HepG2 (cell line): Measurements from ENCODE around the gene PROCR. TPM values are rescaled to one million over a fixed set of nuclear protein-coding genes. Genes with fewer than 3 reads are reported as not detected.

Source experiments
- ATAC-seq: fragments of 200-7000 bp; cut with Tn5 transposase; 3 replicates; pipeline ENCODE4 v1.9.1; 2020; ENCODE audit warnings: mild to moderate bottlenecking, moderate library complexity
- BruUV-seq: library from RNA; stranded (reverse); fragments of 400-500 nt; replicated peaks from 2 replicates; lab custom pipeline; 2021; lab: Mats Ljungman, UMichigan
- CTCF ChIA-PET: fragments of 300-600 bp; formaldehyde crosslinking; extraction: SDS; loops from one replicate; lab custom pipeline; 2021; ENCODE audit warnings: low total read pairs, inconsistent platforms, low intra/inter-chr PET ratio; lab: Yijun Ruan, JAX
- POLR2A ChIA-PET: fragments of 350-600 bp; sonication (Branson Sonifier 250); formaldehyde crosslinking; loops from one replicate; lab custom pipeline; 2020; ENCODE audit warnings: antibody characterized with exemption, inconsistent platforms; lab: Yijun Ruan, JAX
- DNase-seq: peaks from one replicate; pipeline ENCODE4 v3.0.0-alpha.2; 2015; ENCODE audit warnings: low spot score
- FAIRE-seq: peaks from 3 replicates; lab custom pipeline; 2011; peaks lifted over from hg19 to GRCh38; lab: Jason Lieb, UNC
- H2AFZ ChIP-seq: one replicate; pipeline ENCODE4 v1.6.1; 2011; ENCODE audit warnings: low read length, inconsistent platforms
- H3K27ac ChIP-seq: fragments of 300-600 bp; 3 replicates; pipeline ENCODE4 v1.8.0; 2011; ENCODE audit warnings: mixed run types, mild to moderate bottlenecking, mixed read lengths, low read length, inconsistent platforms; ENCODE audit not compliant: insufficient read depth; ENCODE audit errors: extremely low read length
- H3K27me3 ChIP-seq, 2 experiments: fragments of 200-600 bp in 1 of 2; 2 replicates in 1 of 2; 3 replicates in 1 of 2; pipeline versions ENCODE4 v1.6.0 to v1.8.0; 2011; ENCODE audit warnings: low read length in 2 of 2, mild to moderate bottlenecking in 2 of 2, moderate library complexity in 2 of 2, inconsistent platforms in 1 of 2; ENCODE audit not compliant: insufficient read depth in 2 of 2, control insufficient read depth in 1 of 2
- H3K36me3 ChIP-seq, 2 experiments: fragments of 200-600 bp in 1 of 2; replicated peaks in 1 of 2; 2 replicates in 1 of 2; 3 replicates in 1 of 2; pipeline versions ENCODE4 v1.5.1 to v1.8.0; 2011; ENCODE audit warnings: low read length in 2 of 2, inconsistent platforms in 1 of 2; ENCODE audit not compliant: insufficient read depth in 2 of 2, control insufficient read depth in 1 of 2
- H3K4me1 ChIP-seq: 2 replicates; pipeline ENCODE4 v1.5.1; 2012; ENCODE audit warnings: low read length, inconsistent platforms; ENCODE audit not compliant: insufficient read depth
- H3K4me2 ChIP-seq: 2 replicates; pipeline ENCODE4 v1.6.0; 2011; ENCODE audit warnings: low read depth, low read length, inconsistent platforms
- H3K4me3 ChIP-seq, 3 experiments: fragments of 200-600 bp in 1 of 3; sonication (generic), shearing (Covaris generic) in 1 of 3; replicated peaks in 1 of 3; 2 replicates each; pipeline ENCODE4 v1.5.1; 2011 to 2016; ENCODE audit warnings: low read length in 3 of 3, inconsistent platforms in 2 of 3, low read depth in 2 of 3, mild to moderate bottlenecking in 2 of 3, control low read depth in 1 of 3, mixed read lengths in 1 of 3; ENCODE audit not compliant: insufficient read depth in 1 of 3
- H3K79me2 ChIP-seq: one replicate; pipeline ENCODE4 v1.6.1; 2011; ENCODE audit warnings: low read length, inconsistent platforms; ENCODE audit not compliant: insufficient read depth
- H3K9ac ChIP-seq: 2 replicates; pipeline ENCODE4 v1.6.0; 2011; ENCODE audit warnings: mild to moderate bottlenecking, low read depth, low read length, inconsistent platforms; ENCODE audit not compliant: insufficient read depth
- H3K9me3 ChIP-seq: 2 replicates; pipeline ENCODE4 v1.5.1; 2012; ENCODE audit warnings: mild to moderate bottlenecking, low read length
- H4K20me1 ChIP-seq: 2 replicates; pipeline ENCODE4 v1.6.0; 2011; ENCODE audit warnings: inconsistent platforms, mild to moderate bottlenecking, low read length, moderate library complexity; ENCODE audit not compliant: insufficient read depth
- CBX1 ChIP-seq: IDR thresholded peaks from one replicate; pipeline ENCODE4 v1.6.1; 2016; ENCODE audit warnings: antibody characterized with exemption, low read depth
- KLF16 ChIP-seq, 2 experiments: sonication (generic) in 1 of 2; formaldehyde crosslinking in 1 of 2; IDR thresholded peaks; 2 replicates each; pipeline versions ENCODE4 v1.6.1 to v1.8.0; 2016 to 2023; ENCODE audit warnings: missing genetic modification reagents in 2 of 2, missing compliant biosample characterization in 1 of 2
- SMAD1 ChIP-seq: sonication (generic); formaldehyde crosslinking; IDR thresholded peaks from 2 replicates; pipeline ENCODE4 v1.4.0; 2020; ENCODE audit warnings: missing genetic modification reagents, low read depth, mild to moderate bottlenecking, borderline replicate concordance
- STAG1 ChIP-seq: sonication (generic); formaldehyde crosslinking; IDR thresholded peaks from 2 replicates; pipeline ENCODE4 v1.4.0; 2020; ENCODE audit warnings: missing genetic modification reagents
- ZNF33A ChIP-seq: sonication (generic); formaldehyde crosslinking; IDR thresholded peaks from 2 replicates; pipeline ENCODE4 v1.5.1; 2020; ENCODE audit warnings: missing genetic modification reagents, mild to moderate bottlenecking, moderate library complexity, borderline replicate concordance
- ZNF549 ChIP-seq: sonication (generic); formaldehyde crosslinking; IDR thresholded peaks from 2 replicates; pipeline ENCODE4 v1.5.0; 2020; ENCODE audit warnings: missing genetic modification reagents
- WGBS: methylation state at CpG from one replicate; pipeline ENCODE4 v1.1.6; 2017; ENCODE audit warnings: low lambda C conversion rate; 5-methylcytosine and 5-hydroxymethylcytosine counted together
- in situ Hi-C: cut with HindIII; loops from 2 replicates; pipeline ENCODE4 v1.10.0; 2017; ENCODE audit warnings: low pct_unique_long_range_greater_than_20kb; ENCODE audit not compliant: extremely low pct_ligation_motif_present
- intact Hi-C: fragments of 100-400 bp; cut with micrococcal nuclease; formaldehyde crosslinking; loops from one replicate; pipeline ENCODE4 v1.10.0; 2022; ENCODE audit not compliant: unreplicated experiment
- polyA plus RNA-seq, 8 experiments: library from polyadenylated mRNA; depleted of rRNA in 3 of 8; stranded (reverse) in 7 of 8; unstranded in 1 of 8; fragments of >200 nt; fragmentation: Illumina TruSeq in 4 of 8; extraction: Trizol in 4 of 8; gene quantifications; 2 replicates each; pipeline versions ENCODE4 v1.2.1 to v1.2.3, GENCODE V29; 2011 to 2016; ENCODE audit warnings: low read depth in 4 of 8, missing spikeins in 1 of 8, mixed read lengths in 1 of 8; ENCODE audit not compliant: insufficient read depth in 1 of 8
- total RNA-seq, 5 experiments: library from RNA; depleted of rRNA; stranded (reverse); fragments of >200 nt; fragmentation: Illumina TruSeq; extraction: Trizol; gene quantifications; 2 replicates each; pipeline ENCODE4 v1.2.3, GENCODE V29; 2016; ENCODE audit warnings: low read depth in 1 of 5
- TF ChIP-seq, protein P1 (sequence below): sonication (generic); formaldehyde crosslinking; IDR thresholded peaks from 2 replicates; pipeline ENCODE4 v1.5.1; 2020; ENCODE audit warnings: mild to moderate bottlenecking, missing genetic modification reagents, borderline replicate concordance
- TF ChIP-seq, protein P2 (sequence below): sonication (generic); formaldehyde crosslinking; IDR thresholded peaks from 2 replicates; pipeline ENCODE4 v1.4.0; 2020; ENCODE audit warnings: mild to moderate bottlenecking, missing genetic modification reagents

The PROCR gene
- total and polyA plus RNA-seq, 2 of the 13 experiments (the other 11 are each of a cell fraction or from before 2014, with no cell fraction given), result 1.4 to 1.7 TPM

DNA sequence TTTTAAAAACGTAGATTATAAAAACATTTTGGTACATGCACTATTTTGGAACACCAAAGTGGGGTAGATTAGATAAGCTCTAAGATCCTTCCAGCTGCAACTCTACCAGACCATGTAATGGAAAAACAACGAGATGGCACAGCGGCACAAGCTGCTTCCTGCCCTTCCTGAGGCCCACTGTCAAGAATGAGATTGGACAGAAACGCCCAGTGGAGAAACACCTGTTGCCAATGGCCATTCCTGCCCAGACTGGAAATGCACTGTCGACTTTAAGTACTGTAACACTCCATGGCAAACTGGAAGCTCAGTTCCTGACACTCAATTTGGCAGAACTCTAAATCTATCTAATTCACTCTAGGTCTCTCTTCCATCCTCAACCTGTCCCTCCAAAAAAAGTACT is 46.1 kb upstream of the PROCR start:
- no peak for ATAC-seq
- in situ Hi-C loops (loop anchor here (25.0 kb wide), 1 partner anchor 312 kb away; the partner anchor contains the start of gene GDF5), intact Hi-C loops (no loop called here)
- Histone ChIP-seq H3K4me3 (no peak overlapping the region), H3K4me1 (peaks cover 11% of the 10 kb centered on the region), H3K9me3 (no peaks in the 10 kb centered on the region), H4K20me1 (no peaks in the 10 kb centered on the region), H3K4me2 (no peak overlapping the region), H3K79me2 (no peaks in the 10 kb centered on the region), H2AFZ (no peak overlapping the region), H3K9ac (no peak overlapping the region), H3K27me3 (no peaks in the 10 kb centered on the region), H3K36me3 (peaks cover 8 to 41% of the 10 kb centered on the region in 2 experiments), H3K27ac (no peak overlapping the region)
- POLR2A ChIA-PET, result no interaction called here
- DNase-seq, result no peak
- no TSS peak for BruUV-seq
- CTCF ChIA-PET, result no interaction called here
- FAIRE-seq, result no peak
- no peak for TF ChIP-seq ZNF33A (CRISPR knock-in tag)
- TF ChIP-seq, protein P1, sequence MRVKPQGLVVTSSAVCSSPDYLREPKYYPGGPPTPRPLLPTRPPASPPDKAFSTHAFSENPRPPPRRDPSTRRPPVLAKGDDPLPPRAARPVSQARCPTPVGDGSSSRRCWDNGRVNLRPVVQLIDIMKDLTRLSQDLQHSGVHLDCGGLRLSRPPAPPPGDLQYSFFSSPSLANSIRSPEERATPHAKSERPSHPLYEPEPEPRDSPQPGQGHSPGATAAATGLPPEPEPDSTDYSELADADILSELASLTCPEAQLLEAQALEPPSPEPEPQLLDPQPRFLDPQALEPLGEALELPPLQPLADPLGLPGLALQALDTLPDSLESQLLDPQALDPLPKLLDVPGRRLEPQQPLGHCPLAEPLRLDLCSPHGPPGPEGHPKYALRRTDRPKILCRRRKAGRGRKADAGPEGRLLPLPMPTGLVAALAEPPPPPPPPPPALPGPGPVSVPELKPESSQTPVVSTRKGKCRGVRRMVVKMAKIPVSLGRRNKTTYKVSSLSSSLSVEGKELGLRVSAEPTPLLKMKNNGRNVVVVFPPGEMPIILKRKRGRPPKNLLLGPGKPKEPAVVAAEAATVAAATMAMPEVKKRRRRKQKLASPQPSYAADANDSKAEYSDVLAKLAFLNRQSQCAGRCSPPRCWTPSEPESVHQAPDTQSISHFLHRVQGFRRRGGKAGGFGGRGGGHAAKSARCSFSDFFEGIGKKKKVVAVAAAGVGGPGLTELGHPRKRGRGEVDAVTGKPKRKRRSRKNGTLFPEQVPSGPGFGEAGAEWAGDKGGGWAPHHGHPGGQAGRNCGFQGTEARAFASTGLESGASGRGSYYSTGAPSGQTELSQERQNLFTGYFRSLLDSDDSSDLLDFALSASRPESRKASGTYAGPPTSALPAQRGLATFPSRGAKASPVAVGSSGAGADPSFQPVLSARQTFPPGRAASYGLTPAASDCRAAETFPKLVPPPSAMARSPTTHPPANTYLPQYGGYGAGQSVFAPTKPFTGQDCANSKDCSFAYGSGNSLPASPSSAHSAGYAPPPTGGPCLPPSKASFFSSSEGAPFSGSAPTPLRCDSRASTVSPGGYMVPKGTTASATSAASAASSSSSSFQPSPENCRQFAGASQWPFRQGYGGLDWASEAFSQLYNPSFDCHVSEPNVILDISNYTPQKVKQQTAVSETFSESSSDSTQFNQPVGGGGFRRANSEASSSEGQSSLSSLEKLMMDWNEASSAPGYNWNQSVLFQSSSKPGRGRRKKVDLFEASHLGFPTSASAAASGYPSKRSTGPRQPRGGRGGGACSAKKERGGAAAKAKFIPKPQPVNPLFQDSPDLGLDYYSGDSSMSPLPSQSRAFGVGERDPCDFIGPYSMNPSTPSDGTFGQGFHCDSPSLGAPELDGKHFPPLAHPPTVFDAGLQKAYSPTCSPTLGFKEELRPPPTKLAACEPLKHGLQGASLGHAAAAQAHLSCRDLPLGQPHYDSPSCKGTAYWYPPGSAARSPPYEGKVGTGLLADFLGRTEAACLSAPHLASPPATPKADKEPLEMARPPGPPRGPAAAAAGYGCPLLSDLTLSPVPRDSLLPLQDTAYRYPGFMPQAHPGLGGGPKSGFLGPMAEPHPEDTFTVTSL (CRISPR knock-in tag), result no peak
- TF ChIP-seq, protein P2, sequence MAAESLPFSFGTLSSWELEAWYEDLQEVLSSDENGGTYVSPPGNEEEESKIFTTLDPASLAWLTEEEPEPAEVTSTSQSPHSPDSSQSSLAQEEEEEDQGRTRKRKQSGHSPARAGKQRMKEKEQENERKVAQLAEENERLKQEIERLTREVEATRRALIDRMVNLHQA, result no peak
- TF ChIP-seq CBX1, result no peak
- no peak for TF ChIP-seq SMAD1 (CRISPR knock-in tag)
- no peak for TF ChIP-seq ZNF549 (CRISPR knock-in tag)
- no peak for TF ChIP-seq KLF16 (CRISPR knock-in tag; IDR thresholded peaks at IDR 0.05)
- no peak for TF ChIP-seq STAG1 (CRISPR knock-in tag)
- 97% methylated on average over 5 of the region's 5 CpGs for WGBS
